Measurements from ENCODE around the gene SNAPC1. TPM values are rescaled to one million over a fixed set of nuclear protein-coding genes. Genes with fewer than 3 reads are reported as not detected.
A peak's percentile ranks its signal among the peaks of the same experiment; 100 is the strongest.

SNAPC1 gene
- polyA plus RNA-seq, 2 of the 4 experiments (the other 2 are of a cell fraction), result 22.8 to 30.5 TPM

DNA sequence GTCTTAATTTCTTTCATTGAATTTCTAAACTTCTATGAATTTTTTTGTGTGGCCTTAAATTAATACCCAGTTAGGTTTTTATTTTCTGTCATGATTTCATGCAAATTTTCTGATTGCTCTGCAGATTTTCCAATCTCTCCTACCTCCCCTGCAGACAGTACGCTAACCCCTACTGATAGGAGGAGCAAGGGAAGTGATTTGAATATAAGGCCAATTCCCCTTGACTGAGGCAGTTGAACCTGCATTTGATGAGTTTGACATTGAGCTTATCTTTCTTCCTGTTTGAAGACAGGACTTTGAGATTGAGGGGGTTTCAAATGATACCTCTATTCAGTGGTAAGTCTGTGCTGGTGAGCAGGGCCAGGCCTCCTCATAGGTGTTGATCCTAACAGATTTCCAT, 74.6 kb downstream of the SNAPC1 start:
- Histone ChIP-seq H3K4me1 (peaks cover 15% of the 10 kb centered on the region), H3K27ac (peak overlapping the region in 1 of 2 experiments; percentile 78; a peak in 3 of 6 replicates), H3K9me3 (no peaks in the 10 kb centered on the region), H3K4me2 (no peak overlapping the region), H3K4me3 (no peak overlapping the region)
- 96% methylated on average over 1 of the region's 1 CpG for WGBS (ENCODE audit: missing lambda C conversion rate)
- ChIA-PET CTCF (interaction anchor here (0.6 to 12.5 kb wide), 65 partner anchors 9 to 569 kb away, joined by 3 to 196 read pairs (median 5); partner anchors contain the start of genes HIF1A, SNAPC1 and TMEM30B), POLR2A (no interaction called here)
- FAIRE-seq (no peak), DNase-seq (ENCODE audit: low read depth in 1 of 2, low spot score in 1 of 2) (no peak), ATAC-seq (peak in 1 of 2 experiments; percentile 16; a peak in 2 of 6 replicates)
- TF ChIP-seq CTCF (IDR thresholded peaks at IDR 0.05), result no peak
- TF ChIP-seq RCOR1 (IDR thresholded peaks at IDR 0.05; ENCODE audit: low read depth, low read length), result no peak
- TF ChIP-seq ELK1 (IDR thresholded peaks at IDR 0.05; ENCODE audit: low read depth, low read length), result no peak
- no peak for TF ChIP-seq MAFK (IDR thresholded peaks at IDR 0.05; ENCODE audit: partially characterized antibody)
- no peak for TF ChIP-seq MAX (IDR thresholded peaks at IDR 0.05)
- no peak for TF ChIP-seq REST (IDR thresholded peaks at IDR 0.05)
- TF ChIP-seq CBX2 (IDR thresholded peaks at IDR 0.05; ENCODE audit: borderline replicate concordance, low read depth), result no peak
- no peak for TF ChIP-seq NR3C1 (IDR thresholded peaks at IDR 0.05)
- TF ChIP-seq SREBF2 (IDR thresholded peaks at IDR 0.05), result no peak
- TF ChIP-seq CHD2 (IDR thresholded peaks at IDR 0.05; ENCODE audit: low read length, partially characterized antibody), result no peak

DNA sequence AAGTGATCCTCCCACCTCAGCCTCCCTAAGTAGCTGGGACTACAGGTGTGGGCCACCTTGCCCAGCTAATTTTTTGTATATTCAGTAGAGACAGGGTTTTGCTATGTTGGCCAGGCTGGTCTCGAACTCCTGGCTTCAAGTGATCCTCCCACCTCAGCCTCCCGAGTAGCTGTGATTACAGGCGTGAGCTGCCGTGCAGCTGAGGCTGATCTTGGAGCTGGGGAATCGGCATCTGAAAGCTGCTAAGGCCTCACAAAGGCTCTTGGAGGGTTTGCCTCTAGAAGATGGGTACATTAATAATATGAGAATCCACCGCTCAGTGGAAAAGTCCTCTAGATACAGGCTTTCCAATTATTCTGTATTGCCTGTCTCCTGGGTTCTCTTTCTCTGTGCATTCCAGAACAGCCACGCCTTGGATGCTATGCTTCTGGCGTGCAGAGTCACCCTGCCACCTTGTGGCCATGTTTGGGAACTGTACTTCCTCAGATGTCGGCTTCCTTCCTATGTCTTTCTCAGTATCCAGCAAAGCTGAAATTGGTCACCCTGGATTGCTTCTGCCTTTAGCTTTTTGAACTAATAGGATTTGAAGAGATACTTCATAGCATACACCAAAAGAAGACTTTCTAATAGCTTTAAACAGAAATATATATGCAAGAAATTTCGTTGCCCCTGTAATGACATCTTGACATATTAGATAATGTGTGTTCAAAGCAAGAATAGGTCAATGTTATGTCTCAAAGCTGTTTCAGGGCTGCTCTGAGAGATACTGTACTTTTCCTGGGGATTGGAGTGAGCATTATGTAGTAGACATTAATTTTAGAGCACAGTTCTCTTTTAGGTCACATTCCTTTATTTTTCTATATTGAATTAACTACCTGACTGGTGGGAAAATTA, 75.4 kb downstream of the SNAPC1 start:
- H3K9me3 ChIP-seq, result no peaks in the 10 kb centered on the region
- FAIRE-seq (peak; percentile 99), DNase-seq (ENCODE audit: low read depth in 1 of 2, low spot score in 1 of 2) (peak; percentile 60 to 83), ATAC-seq (peak; percentile 98 to 99)
- ChIA-PET CTCF (interaction anchor here (0.6 to 12.5 kb wide), 99 partner anchors 10 to 584 kb away, joined by 3 to 196 read pairs (median 5); partner anchors contain the start of genes HIF1A, PRKCH, SNAPC1 and TMEM30B), POLR2A (interaction anchor here (0.7 to 1.1 kb wide), 2 partner anchors 142 to 557 kb away, joined by 5 to 8 read pairs; partner anchors contain the start of gene HIF1A)
- no peak overlapping the region for H3K4me2 ChIP-seq
- no peak overlapping the region for H3K4me3 ChIP-seq
- H3K4me1 ChIP-seq, result peaks cover 15% of the 10 kb centered on the region
- 35% methylated on average over 10 of the region's 10 CpGs for WGBS (ENCODE audit: missing lambda C conversion rate)
- peak overlapping the region; percentile 27 to 78; a peak in 4 of 6 replicates for H3K27ac ChIP-seq
- no peak for TF ChIP-seq FOSB (CRISPR knock-in tag; IDR thresholded peaks at IDR 0.05)
- no peak for TF ChIP-seq E2F6 (IDR thresholded peaks at IDR 0.05; ENCODE audit: borderline replicate concordance, low read depth)
- TF ChIP-seq CBX8 (IDR thresholded peaks at IDR 0.05), result no peak
- TF ChIP-seq KDM1A (IDR thresholded peaks at IDR 0.05; ENCODE audit: low read depth), result no peak
- TF ChIP-seq EHMT2 (IDR thresholded peaks at IDR 0.05; ENCODE audit: low read depth), result no peak
- no peak for TF ChIP-seq GATA3 (IDR thresholded peaks at IDR 0.05; ENCODE audit: borderline replicate concordance)
- TF ChIP-seq ESRRA (IDR thresholded peaks at IDR 0.05; ENCODE audit: borderline replicate concordance, low read length), result no peak
- TF ChIP-seq, protein P1, sequence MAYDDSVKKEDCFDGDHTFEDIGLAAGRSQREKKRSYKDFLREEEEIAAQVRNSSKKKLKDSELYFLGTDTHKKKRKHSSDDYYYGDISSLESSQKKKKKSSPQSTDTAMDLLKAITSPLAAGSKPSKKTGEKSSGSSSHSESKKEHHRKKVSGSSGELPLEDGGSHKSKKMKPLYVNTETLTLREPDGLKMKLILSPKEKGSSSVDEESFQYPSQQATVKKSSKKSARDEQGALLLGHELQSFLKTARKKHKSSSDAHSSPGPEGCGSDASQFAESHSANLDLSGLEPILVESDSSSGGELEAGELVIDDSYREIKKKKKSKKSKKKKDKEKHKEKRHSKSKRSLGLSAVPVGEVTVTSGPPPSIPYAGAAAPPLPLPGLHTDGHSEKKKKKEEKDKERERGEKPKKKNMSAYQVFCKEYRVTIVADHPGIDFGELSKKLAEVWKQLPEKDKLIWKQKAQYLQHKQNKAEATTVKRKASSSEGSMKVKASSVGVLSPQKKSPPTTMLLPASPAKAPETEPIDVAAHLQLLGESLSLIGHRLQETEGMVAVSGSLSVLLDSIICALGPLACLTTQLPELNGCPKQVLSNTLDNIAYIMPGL (CRISPR knock-in tag; IDR thresholded peaks at IDR 0.05; ENCODE audit: borderline replicate concordance), result no peak
- no peak for TF ChIP-seq ELK1 (IDR thresholded peaks at IDR 0.05; ENCODE audit: low read depth, low read length)
- TF ChIP-seq RAD21 (conservative IDR thresholded peaks at IDR 0.05 in 1 of 2, IDR thresholded peaks at IDR 0.05 in 1 of 2), result peak; percentile 98 to 99
- TF ChIP-seq, protein P2, sequence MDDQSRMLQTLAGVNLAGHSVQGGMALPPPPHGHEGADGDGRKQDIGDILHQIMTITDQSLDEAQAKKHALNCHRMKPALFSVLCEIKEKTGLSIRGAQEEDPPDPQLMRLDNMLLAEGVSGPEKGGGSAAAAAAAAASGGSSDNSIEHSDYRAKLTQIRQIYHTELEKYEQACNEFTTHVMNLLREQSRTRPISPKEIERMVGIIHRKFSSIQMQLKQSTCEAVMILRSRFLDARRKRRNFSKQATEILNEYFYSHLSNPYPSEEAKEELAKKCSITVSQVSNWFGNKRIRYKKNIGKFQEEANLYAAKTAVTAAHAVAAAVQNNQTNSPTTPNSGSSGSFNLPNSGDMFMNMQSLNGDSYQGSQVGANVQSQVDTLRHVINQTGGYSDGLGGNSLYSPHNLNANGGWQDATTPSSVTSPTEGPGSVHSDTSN (IDR thresholded peaks at IDR 0.05), result no peak
- peak; percentile 98 for TF ChIP-seq SMC3 (IDR thresholded peaks at IDR 0.05)
